ENCODE data around the gene NCDN. TPM values are rescaled to one million over a fixed set of nuclear protein-coding genes. Genes with fewer than 3 reads are reported as not detected.

Gene NCDN
- total RNA-seq, 2 donors from 2014 or later = 21.0 to 39.0 TPM

DNA sequence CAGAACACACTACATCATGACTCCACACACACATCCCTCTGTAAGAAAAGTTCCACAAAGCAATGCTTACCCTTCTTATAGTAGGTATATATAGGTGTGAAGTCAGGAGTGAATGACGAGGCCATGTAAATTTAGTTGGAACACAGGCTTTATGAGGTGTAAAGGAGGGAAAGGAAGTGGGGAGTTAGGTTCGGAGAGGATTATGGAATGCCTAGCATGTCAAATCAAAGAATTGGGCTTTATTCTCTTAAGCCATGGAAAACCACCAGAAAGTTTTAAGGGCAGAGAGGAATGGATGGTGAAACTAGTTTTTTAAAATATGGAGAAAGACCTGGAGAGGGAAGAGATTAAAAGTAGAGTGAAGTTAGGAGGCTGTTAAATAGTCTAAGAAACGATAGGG lies 41.8 kb downstream of the NCDN start:
- H3K4me3 ChIP-seq = no peak overlapping the region
- ATAC-seq (ENCODE audit: insufficient number of reproducible peaks, low FRiP score, low read depth) (no peak), DNase-seq (ENCODE audit: low spot score) (no peak)
- no peaks in the 10 kb centered on the region for H3K27me3 ChIP-seq (replicated peaks; ENCODE audit: insufficient read depth)
- H3K4me1 ChIP-seq (ENCODE audit: control insufficient read depth in 1 of 2, low read depth in 2 of 2) = no peaks in the 10 kb centered on the region
- H3K36me3 ChIP-seq = peaks cover 23% of the 10 kb centered on the region
- TF ChIP-seq, protein P1, sequence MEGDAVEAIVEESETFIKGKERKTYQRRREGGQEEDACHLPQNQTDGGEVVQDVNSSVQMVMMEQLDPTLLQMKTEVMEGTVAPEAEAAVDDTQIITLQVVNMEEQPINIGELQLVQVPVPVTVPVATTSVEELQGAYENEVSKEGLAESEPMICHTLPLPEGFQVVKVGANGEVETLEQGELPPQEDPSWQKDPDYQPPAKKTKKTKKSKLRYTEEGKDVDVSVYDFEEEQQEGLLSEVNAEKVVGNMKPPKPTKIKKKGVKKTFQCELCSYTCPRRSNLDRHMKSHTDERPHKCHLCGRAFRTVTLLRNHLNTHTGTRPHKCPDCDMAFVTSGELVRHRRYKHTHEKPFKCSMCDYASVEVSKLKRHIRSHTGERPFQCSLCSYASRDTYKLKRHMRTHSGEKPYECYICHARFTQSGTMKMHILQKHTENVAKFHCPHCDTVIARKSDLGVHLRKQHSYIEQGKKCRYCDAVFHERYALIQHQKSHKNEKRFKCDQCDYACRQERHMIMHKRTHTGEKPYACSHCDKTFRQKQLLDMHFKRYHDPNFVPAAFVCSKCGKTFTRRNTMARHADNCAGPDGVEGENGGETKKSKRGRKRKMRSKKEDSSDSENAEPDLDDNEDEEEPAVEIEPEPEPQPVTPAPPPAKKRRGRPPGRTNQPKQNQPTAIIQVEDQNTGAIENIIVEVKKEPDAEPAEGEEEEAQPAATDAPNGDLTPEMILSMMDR (IDR thresholded peaks at IDR 0.05) = no peak
- no peaks in the 10 kb centered on the region for H3K9me3 ChIP-seq
- no peak overlapping the region for H3K27ac ChIP-seq

- TF ChIP-seq, protein P1 (IDR thresholded peaks at IDR 0.05) = no peak
- Histone ChIP-seq H3K27me3 (replicated peaks; ENCODE audit: insufficient read depth) (no peaks in the 10 kb centered on the region), H3K36me3 (peaks cover 35% of the 10 kb centered on the region), H3K27ac (no peak overlapping the region), H3K4me1 (ENCODE audit: control insufficient read depth in 1 of 2, low read depth in 2 of 2) (no peaks in the 10 kb centered on the region), H3K9me3 (no peaks in the 10 kb centered on the region), H3K4me3 (no peak overlapping the region)
- ATAC-seq (ENCODE audit: insufficient number of reproducible peaks, low FRiP score, low read depth) (no peak), DNase-seq (ENCODE audit: low spot score) (no peak)
These were observed 43.0 kb downstream of the NCDN start for GRCh38 chr1:35600593-35600992.

GRCh38 chr1:35603468-35603867 lies 45.9 kb downstream of the NCDN start:
- no peaks in the 10 kb centered on the region for H3K27me3 ChIP-seq (replicated peaks; ENCODE audit: insufficient read depth)
- TF ChIP-seq, protein P1 (IDR thresholded peaks at IDR 0.05) = no peak
- DNase-seq (ENCODE audit: low spot score) (no peak), ATAC-seq (ENCODE audit: insufficient number of reproducible peaks, low FRiP score, low read depth) (no peak)
- no peak overlapping the region for H3K4me3 ChIP-seq
- peaks cover 47% of the 10 kb centered on the region for H3K36me3 ChIP-seq
- H3K27ac ChIP-seq = no peak overlapping the region
- H3K9me3 ChIP-seq = no peaks in the 10 kb centered on the region
- no peaks in the 10 kb centered on the region for H3K4me1 ChIP-seq (ENCODE audit: control insufficient read depth in 1 of 2, low read depth in 2 of 2)

- Histone ChIP-seq H3K9me3 (no peaks in the 10 kb centered on the region), H3K27me3 (replicated peaks; ENCODE audit: insufficient read depth) (no peaks in the 10 kb centered on the region), H3K36me3 (peaks cover 51% of the 10 kb centered on the region), H3K27ac (no peak overlapping the region), H3K4me1 (ENCODE audit: control insufficient read depth in 1 of 2, low read depth in 2 of 2) (no peaks in the 10 kb centered on the region), H3K4me3 (no peak overlapping the region)
- TF ChIP-seq, protein P1 (IDR thresholded peaks at IDR 0.05) = no peak
- DNase-seq (ENCODE audit: low spot score) (no peak), ATAC-seq (ENCODE audit: insufficient number of reproducible peaks, low FRiP score, low read depth) (no peak)
These were observed 46.3 kb downstream of the NCDN start for GRCh38 chr1:35603941-35604340.

GRCh38 chr1:35605071-35605866 lies 47.7 kb downstream of the NCDN start:
- ATAC-seq (ENCODE audit: insufficient number of reproducible peaks, low FRiP score, low read depth) = no peak
- no peak overlapping the region for H3K27ac ChIP-seq
- peaks cover 54% of the 10 kb centered on the region for H3K36me3 ChIP-seq
- no peaks in the 10 kb centered on the region for H3K27me3 ChIP-seq (replicated peaks; ENCODE audit: insufficient read depth)
- TF ChIP-seq, protein P1 (IDR thresholded peaks at IDR 0.05) = no peak
- H3K9me3 ChIP-seq = no peaks in the 10 kb centered on the region
- no peak overlapping the region for H3K4me3 ChIP-seq
- no peaks in the 10 kb centered on the region for H3K4me1 ChIP-seq (ENCODE audit: control insufficient read depth in 1 of 2, low read depth in 2 of 2)
- no peak for DNase-seq (ENCODE audit: low spot score)
